ENCODE results near the gene BCL6.

The BCL6 gene

DNA sequence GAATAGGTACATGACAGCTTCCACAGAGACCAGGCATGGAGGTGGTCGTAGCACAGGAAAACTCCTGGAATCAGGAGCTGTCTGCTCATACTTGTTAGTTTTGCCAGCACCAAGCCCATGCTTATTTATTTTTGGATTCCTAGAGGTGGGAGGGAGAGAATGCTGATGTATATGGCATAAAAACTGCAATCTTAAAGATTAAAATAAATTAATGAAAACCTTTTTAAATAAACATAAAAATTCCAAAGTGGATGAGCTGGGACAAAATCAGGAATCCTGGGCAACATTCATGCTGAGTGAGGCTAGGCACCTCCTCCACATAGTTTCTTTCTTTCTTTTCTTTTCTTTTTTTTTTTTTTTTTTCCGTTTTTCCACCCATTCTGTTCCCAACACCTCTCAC is 14.3 kb upstream of the BCL6 start:
- DNase-seq = no peak

DNA sequence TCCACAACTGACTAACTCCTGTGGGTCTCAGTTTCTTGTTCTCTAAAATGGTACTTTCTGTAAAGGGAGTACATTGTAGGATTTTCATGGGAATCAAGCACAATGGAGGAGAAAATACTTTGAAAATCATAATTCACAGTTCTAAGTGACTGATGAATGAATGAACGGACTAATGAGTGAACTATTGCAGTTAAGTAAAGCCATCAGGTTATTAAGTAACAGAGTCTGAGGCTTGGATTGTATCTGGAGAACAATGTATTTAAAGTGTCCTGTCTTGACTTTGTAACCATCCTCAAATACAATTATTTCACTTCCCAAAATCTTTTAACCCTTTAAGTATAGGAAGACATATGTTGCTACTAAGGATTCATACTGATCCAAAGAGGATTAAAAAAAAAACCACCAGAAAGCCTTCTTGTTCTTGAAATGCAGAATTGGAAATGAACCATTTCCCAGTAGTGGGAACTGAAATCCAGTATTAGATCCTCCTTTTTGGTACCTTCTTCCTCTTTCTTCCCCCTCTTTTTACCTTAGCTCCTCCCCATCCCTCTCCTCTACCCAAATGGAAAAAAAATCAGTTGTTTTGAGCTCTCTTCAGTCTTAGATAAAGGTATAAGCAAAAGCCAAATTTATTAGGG is 13.2 kb upstream of the BCL6 start:
- DNase-seq = no peak

DNA sequence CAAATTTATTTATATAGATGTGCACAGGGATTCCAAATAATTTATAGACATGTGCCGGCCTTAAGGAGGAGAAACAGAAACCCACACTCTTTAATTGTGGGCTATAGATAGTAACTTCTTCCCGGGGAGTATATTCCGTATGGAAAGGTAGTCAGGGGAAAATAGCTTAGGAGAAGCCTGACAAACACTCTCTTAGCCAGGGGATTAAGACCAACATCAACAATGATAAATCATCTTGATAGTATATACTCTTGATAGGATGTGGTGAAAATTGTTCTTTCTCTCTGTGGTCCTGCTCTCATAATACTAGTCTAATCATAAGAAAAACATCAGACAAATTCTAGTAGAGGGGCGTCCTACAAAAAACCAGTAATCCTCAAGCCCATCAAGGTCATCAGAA is 8.2 kb upstream of the BCL6 start:
- DNase-seq = no peak

- no peak for DNase-seq
Measured at GRCh38 chr3:187750513-187751123, 5.3 kb upstream of the BCL6 start.

GRCh38 chr3:187750006-187750512 is 4.8 kb upstream of the BCL6 start:
- no peak for DNase-seq

DNA sequence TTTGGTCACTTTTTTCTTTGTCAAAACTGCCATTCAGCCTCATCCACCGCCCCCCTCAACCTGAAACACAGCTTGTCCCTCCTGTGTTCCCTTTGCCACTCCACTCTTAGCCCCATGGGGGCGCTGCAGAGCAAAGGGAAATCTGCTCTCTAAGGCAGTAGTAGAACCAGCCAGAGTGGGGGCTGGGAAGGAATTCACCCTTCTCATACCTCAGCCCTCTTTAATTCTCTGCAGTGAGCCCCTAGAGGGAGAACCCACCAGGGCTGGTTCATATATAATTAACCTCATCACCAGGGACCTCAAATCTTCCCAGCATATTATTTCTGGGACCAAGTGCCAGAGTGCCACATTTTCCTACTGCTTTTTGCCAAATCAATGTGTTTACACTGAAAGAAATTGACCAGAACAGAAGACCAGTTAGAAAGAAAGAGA is 2.8 kb upstream of the BCL6 start:
- peak; percentile 98 for DNase-seq

DNA sequence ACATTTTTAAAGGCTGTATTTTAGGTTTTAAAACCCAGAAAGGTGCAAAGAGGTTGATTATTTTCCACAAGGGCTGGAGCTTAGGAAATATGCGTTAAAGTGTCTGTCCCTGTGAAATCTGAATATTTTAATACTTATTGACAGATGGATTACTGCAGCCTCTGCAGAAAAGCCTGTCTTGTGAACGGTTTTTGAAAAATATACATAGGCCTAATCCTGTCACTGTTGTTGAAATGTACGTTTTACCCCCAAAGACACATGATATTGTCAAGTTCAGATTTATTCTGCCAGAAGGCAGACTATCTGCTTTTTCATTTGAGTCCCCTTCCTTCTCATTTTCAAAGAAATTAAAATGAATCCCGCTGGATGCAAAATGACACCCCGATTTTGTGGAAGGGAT is 2.2 kb upstream of the BCL6 start:
- no peak for DNase-seq

DNA sequence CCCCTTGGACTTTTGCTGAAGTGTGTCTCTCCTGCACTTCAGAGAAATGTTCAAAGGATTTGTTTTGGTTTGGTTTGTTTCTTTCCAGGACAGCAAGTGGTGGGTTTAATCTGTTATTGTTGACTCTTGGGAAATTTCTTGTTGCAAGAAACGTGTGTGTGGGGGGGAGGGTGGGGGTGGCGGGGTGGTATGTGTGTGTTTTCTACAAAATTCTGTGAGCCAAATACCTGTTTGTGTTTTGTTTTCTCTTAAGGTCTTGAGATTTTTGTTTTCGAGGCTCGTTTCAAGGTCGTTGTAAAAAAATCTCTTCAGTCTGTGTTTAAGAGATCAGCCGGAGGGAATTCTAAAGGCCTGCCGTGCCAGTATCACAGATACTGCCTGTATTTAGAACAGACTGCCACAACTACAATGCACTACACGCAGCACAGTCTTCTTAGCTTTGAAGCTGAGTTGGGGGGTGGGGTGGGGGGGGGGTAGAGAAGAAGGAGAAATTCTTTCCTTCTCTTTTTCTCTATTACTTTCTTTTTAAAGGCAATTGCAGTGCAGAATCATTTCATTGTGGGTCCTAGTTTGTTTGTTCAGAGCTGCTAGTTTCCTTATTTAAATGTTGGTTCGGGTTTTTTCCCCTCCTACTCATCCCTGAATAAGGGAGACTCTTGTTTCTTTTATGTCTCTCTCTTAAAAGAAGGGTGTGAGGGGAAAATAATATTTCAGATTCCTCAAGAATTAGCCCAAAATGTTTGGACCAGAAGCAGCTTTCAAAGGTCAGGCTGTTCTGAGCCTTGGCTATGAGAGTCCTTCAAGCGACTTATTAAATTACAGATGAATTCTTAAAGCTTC is 1.4 kb upstream of the BCL6 start:
- no peak for DNase-seq

GRCh38 chr3:187746059-187746441 is 782 bp upstream of the BCL6 start:
- DNase-seq = no peak

- DNase-seq = peak; percentile 64
Measured at GRCh38 chr3:187744169-187745151, 808 bp downstream of the BCL6 start.

DNA sequence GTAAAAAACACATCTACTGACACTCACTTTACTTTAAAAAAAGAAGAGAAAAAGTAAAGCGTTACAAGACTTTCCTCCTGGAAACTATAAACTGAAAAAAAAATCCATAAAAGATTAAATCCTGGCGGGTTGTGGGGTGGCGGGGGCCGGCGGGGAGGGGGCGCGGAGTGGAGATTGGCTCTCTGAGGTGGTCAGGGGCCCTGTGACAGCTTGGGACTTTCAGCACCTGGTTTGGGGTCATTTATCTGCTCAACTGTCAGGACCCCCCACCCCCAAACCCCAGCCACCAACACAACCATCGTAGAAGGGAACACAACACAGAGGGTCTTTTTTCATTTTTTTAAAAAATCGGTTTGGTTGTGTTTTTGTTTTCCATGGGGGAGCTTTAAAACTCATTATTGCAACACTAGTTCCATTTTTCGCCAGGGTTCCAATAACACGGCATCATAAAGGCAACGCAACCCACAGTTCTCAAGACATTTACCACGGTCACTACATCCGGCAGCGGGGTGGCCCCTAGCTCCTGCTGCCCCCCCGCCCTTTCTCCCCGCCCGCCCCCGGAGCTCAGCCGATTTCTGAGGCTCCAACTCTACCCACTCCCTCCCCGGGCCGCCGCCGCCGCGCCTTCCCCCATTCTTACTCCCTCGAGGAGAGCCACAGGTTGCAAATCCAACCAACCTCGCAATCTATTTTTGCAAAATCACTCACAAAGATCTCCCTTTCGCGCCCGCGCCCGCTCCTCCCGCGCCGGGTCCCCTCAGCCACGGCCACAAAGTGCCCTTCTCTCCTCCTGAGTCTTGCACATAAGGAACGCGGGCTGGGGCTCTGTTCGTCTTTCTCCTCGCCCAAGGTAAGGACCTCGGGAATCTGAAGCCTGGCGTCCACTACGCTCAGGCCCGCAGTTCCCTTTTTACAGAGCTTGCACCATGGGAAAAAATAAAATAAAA is 1.8 kb downstream of the BCL6 start:
- peak; percentile 79 for DNase-seq

GRCh38 chr3:187742351-187743171 is 2.7 kb downstream of the BCL6 start:
- peak; percentile 36 for DNase-seq

DNA sequence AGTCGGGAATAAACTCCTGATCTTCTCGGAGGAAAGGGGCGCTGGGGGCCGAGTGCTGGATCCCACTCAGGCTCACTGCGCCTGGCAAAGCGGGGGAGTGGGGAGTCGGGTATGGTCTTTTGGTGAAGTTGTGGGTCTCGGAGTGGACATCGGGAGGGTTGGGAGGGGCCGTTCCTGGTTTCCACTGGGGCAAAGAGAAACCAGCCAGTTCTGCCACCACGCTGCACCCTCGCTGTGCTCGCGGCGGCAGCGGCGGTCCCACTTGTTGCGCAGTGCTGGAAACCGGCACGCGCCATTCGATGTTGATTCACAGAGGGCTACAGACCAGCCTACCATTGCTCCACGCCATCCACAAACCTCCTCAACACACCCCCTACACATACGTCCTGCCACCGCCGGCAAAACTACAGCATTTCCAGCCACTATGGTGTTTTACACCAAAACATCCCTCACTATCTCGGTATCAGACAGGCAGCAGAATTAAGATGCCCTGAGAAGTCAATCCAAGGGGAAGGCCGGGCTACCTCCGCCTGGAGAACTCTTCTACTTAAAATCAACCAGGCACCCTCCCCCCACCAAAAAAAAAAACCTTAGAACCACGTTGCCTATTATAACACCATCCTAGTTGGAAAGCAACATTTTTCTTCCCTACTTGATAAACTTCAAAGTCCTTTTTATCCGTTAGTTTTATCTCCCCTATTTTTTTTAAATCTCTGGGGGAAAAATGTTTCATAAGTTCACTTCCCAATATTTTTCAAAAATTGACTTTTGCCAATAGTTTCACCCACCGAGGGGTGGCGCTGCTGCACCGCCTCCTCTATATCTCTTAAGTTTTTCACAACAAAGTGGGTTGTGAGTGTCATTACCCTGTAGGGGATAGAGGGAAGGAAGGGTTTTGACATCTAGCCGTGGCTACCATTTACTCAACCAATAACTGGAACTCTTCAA is 3.6 kb downstream of the BCL6 start:
- peak; percentile 88 for DNase-seq

GRCh38 chr3:187740421-187741399 is 4.6 kb downstream of the BCL6 start:
- peak; percentile 83 for DNase-seq

DNA sequence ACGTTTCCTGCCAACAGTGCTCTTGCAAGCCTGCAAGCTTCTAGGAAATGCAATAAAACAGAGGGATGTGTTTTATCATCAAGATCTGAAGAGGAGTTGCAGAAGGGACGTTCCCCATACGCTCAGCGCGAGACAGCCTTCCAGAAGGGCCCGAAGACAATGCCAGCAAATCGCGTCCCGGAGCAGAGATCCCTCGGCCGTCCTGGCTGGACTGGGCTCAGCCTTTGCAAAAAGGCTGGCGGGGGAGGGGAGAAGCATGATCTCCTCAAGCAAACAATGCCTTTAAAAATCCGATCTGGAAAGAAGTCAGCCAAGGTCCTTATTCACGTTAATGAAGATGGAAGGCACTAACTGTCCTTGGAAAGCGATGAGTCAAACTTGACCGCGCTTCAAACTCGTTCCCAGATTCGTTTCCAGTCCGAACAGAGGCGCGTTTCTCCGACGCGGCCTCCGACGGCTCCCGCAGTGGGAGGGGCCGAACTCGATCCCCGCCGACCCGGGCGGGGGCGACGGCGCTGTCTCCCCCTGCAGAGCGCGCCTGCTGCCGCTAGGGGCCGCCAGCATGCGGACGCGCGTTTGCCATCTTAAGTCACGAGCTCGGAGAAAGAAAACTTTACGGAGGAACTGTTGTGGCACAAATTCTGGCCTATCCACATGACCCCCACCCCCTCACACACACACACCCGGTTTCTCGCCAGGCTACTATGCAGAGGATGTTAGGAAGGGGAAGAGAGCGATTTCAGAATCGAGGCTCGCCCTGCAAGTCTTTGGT is 5.5 kb downstream of the BCL6 start:
- peak; percentile 88 for DNase-seq

DNA sequence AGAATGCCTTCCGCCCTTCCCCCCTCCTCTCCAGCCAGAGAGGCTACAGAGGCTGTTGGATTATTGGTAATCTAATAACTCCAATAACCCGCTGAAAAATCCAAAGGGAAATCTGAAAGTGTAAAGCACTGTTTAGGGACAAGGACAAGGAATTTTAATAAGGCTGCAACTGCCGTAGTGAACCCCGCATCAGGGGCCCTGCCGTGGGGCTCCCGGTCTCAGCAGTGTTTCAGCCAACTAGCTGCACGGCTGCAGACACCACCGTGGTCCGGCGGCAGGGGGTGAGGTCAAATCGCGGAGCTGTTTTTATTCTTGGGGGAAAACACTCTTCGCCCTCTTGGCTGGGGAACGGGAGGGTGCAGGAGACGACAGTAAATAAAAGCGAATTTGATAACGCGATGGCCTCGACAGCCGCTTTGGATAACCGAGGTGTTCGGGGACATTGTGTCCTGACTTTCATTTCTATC is 6.1 kb downstream of the BCL6 start:
- DNase-seq = peak; percentile 63

Measured in stimulated activated CD8-positive, alpha-beta memory T cell treated with anti-CD3 and anti-CD28 coated beads, Interleukin-4, amount 100 ng/mL, for 48 hours (primary cell).